GM12878 (cell line): ENCODE measurements around the gene CLEC16A. TPM values are rescaled to one million over a fixed set of nuclear protein-coding genes. Genes with fewer than 3 reads are reported as not detected.

Experiments
- ATAC-seq: fragments of 200-7000 bp; cut with Tn5 transposase; 3 replicates; pipeline ENCODE4 v1.9.1; 2020; ENCODE audit warnings: mild to moderate bottlenecking, moderate library complexity
- BruUV-seq: library from RNA; stranded (reverse); fragments of 400-500 nt; replicated peaks from 2 replicates; lab custom pipeline; 2021; lab: Mats Ljungman, UMichigan
- CTCF ChIA-PET: fragments of 300-600 bp; sonication (Branson Sonifier 250); formaldehyde crosslinking; extraction: SDS; loops from one replicate; lab custom pipeline; 2021; ENCODE audit warnings: inconsistent platforms; lab: Yijun Ruan, JAX
- POLR2A ChIA-PET: fragments of 350-600 bp; formaldehyde crosslinking; extraction: SDS; loops from one replicate; lab custom pipeline; 2021; ENCODE audit warnings: inconsistent platforms; lab: Charles Lee
- RAD21 ChIA-PET: fragments of 300-600 bp; sonication (Branson Sonifier 250); formaldehyde crosslinking; loops from one replicate; lab custom pipeline; 2023; ENCODE audit warnings: antibody characterized with exemption; ENCODE audit not compliant: unreplicated experiment; lab: Charles Lee
- SMC1A ChIA-PET: fragments of 300-600 bp; sonication (Branson Sonifier 250); formaldehyde crosslinking; loops from one replicate; lab custom pipeline; 2023; ENCODE audit not compliant: unreplicated experiment, uncharacterized antibody; lab: Charles Lee
- DNase-seq: peaks from one replicate; pipeline ENCODE4 v3.0.0-alpha.2; 2011; ENCODE audit warnings: low read depth, low spot score
- FAIRE-seq: peaks from 3 replicates; lab custom pipeline; 2011; peaks lifted over from hg19 to GRCh38; lab: Jason Lieb, UNC
- H2AFZ ChIP-seq: 2 replicates; pipeline ENCODE4 v1.6.0; 2011; ENCODE audit warnings: low read depth, low read length, control low read depth; ENCODE audit not compliant: control insufficient read depth
- H3K27ac ChIP-seq: 2 replicates; pipeline ENCODE4 v1.5.1; 2011; ENCODE audit warnings: control low read depth; ENCODE audit not compliant: control insufficient read depth, insufficient read depth
- H3K27me3 ChIP-seq, 2 experiments: replicated peaks in 1 of 2; 2 replicates each; pipeline versions ENCODE4 v1.6.0 to v1.6.1; 2011; ENCODE audit warnings: low read length in 1 of 2; ENCODE audit not compliant: control insufficient read depth in 2 of 2, insufficient read depth in 2 of 2
- H3K36me3 ChIP-seq, 2 experiments: 2 replicates each; pipeline ENCODE4 v1.5.1; 2011; ENCODE audit warnings: low read length in 1 of 2; ENCODE audit not compliant: control insufficient read depth in 2 of 2, insufficient read depth in 2 of 2
- H3K4me1 ChIP-seq: 2 replicates; pipeline ENCODE4 v1.6.1; 2011; ENCODE audit warnings: mild to moderate bottlenecking, low read length, moderate library complexity, mixed read lengths; ENCODE audit not compliant: control insufficient read depth, insufficient read depth
- H3K4me2 ChIP-seq: 2 replicates; pipeline ENCODE4 v1.6.0; 2011; ENCODE audit warnings: control low read depth; ENCODE audit not compliant: control insufficient read depth, insufficient read depth
- H3K4me3 ChIP-seq: fragments of 200-600 bp; sonication (generic); 2 replicates; pipeline ENCODE4 v1.5.1; 2016
- H3K79me2 ChIP-seq: 2 replicates; pipeline ENCODE4 v1.6.0; 2011; ENCODE audit warnings: low read length; ENCODE audit not compliant: control insufficient read depth, insufficient read depth
- H3K9ac ChIP-seq: 2 replicates; pipeline ENCODE4 v1.8.0; 2011; ENCODE audit warnings: low read length, control low read depth, mixed read lengths; ENCODE audit not compliant: control insufficient read depth, insufficient read depth
- H3K9me3 ChIP-seq: replicated peaks from 3 replicates; pipeline ENCODE4 v1.5.1; 2011; ENCODE audit warnings: mild to moderate bottlenecking, low read length; ENCODE audit not compliant: control insufficient read depth, insufficient read depth
- H4K20me1 ChIP-seq: 2 replicates; pipeline ENCODE4 v1.6.0; 2011; ENCODE audit not compliant: control insufficient read depth, insufficient read depth
- CHD4 ChIP-seq: fragments of 200-600 bp; sonication (generic); IDR thresholded peaks from 2 replicates; pipeline ENCODE4 v1.6.1; 2016; ENCODE audit warnings: mild to moderate bottlenecking
- EP300 ChIP-seq, 2 experiments: fragments of 150-350 bp in 1 of 2; IDR thresholded peaks; 2 replicates each; pipeline ENCODE4 v1.6.1; 2011 to 2012; ENCODE audit warnings: low read depth in 2 of 2, low read length in 2 of 2, borderline replicate concordance in 1 of 2, improper control_type of control experiment in 1 of 2, inconsistent platforms in 1 of 2; ENCODE audit not compliant: control insufficient read depth in 1 of 2
- NR2C1 ChIP-seq: fragments of 450-650 bp; IDR thresholded peaks from 2 replicates; pipeline ENCODE4 v1.6.1; 2017; ENCODE audit warnings: antibody characterized with exemption, mild to moderate bottlenecking, moderate library complexity
- POU2F2 ChIP-seq: IDR thresholded peaks from 3 replicates; pipeline ENCODE4 v1.6.1; 2011; ENCODE audit warnings: low read depth, mild to moderate bottlenecking, low read length, borderline replicate concordance
- STAT3 ChIP-seq: IDR thresholded peaks from 2 replicates; pipeline ENCODE4 v1.6.1; 2011; ENCODE audit warnings: low read depth, low read length, improper control_type of control experiment
- WRNIP1 ChIP-seq: IDR thresholded peaks from 2 replicates; pipeline ENCODE4 v1.6.1; 2011; ENCODE audit warnings: low read depth, low read length, improper control_type of control experiment, borderline replicate concordance
- WGBS: methylation state at CpG from one replicate; pipeline ENCODE4 v1.1.6; 2016; ENCODE audit warnings: low lambda C conversion rate; ENCODE audit not compliant: insufficient replicate concordance, insufficient coverage; ENCODE audit errors: missing lambda C conversion rate; 5-methylcytosine and 5-hydroxymethylcytosine counted together
- in situ Hi-C: fragments of 300-500 bp; cut with MboI; formaldehyde crosslinking; loops from 9 replicates; pipeline ENCODE4 v1.14.3; 2018; ENCODE audit warnings: mixed read lengths
- intact Hi-C: fragments of 100-400 bp; cut with micrococcal nuclease; formaldehyde crosslinking; loops from one replicate; pipeline ENCODE4 v1.14.2; 2022; ENCODE audit not compliant: unreplicated experiment
- polyA plus RNA-seq, 11 experiments: library from polyadenylated mRNA; depleted of rRNA in 4 of 11; unstranded in 6 of 11; stranded (reverse) in 5 of 11; fragments of >200 nt; fragmentation: Nextera tagmentation in 4 of 11; fragmentation: Illumina TruSeq in 1 of 11; extraction: Ambion mirVana in 4 of 11; extraction: Trizol in 1 of 11; gene quantifications; 1 replicate in 1 of 11; 2 replicates in 10 of 11; pipeline versions ENCODE4 v1.2.1 to v1.2.3, GENCODE V29; 2011 to 2016; ENCODE audit warnings: inconsistent platforms in 2 of 11, missing spikeins in 2 of 11, low read depth in 1 of 11
- total RNA-seq, 4 experiments: library from RNA; depleted of rRNA in 3 of 4; stranded (reverse); fragments of >200 nt in 3 of 4; fragmentation: Illumina TruSeq in 1 of 4; extraction: Trizol in 1 of 4; gene quantifications; 2 replicates each; pipeline versions ENCODE4 v1.2.1 to v1.2.3, GENCODE V29; 2013 to 2021
- TF ChIP-seq, protein P1 (sequence below): fragments of 450-650 bp; IDR thresholded peaks from 2 replicates; pipeline ENCODE4 v1.6.1; 2017; ENCODE audit warnings: mild to moderate bottlenecking
- TF ChIP-seq, protein P2 (sequence below): fragments of 150-350 bp; IDR thresholded peaks from 2 replicates; pipeline ENCODE4 v1.6.1; 2016; ENCODE audit warnings: low read depth, low read length

The CLEC16A gene
- total and polyA plus RNA-seq, 10 of the 15 experiments (the other 5 are each of a cell fraction or from before 2014, with no cell fraction given): 1.5 to 28.8 (median 19.2) TPM

DNA sequence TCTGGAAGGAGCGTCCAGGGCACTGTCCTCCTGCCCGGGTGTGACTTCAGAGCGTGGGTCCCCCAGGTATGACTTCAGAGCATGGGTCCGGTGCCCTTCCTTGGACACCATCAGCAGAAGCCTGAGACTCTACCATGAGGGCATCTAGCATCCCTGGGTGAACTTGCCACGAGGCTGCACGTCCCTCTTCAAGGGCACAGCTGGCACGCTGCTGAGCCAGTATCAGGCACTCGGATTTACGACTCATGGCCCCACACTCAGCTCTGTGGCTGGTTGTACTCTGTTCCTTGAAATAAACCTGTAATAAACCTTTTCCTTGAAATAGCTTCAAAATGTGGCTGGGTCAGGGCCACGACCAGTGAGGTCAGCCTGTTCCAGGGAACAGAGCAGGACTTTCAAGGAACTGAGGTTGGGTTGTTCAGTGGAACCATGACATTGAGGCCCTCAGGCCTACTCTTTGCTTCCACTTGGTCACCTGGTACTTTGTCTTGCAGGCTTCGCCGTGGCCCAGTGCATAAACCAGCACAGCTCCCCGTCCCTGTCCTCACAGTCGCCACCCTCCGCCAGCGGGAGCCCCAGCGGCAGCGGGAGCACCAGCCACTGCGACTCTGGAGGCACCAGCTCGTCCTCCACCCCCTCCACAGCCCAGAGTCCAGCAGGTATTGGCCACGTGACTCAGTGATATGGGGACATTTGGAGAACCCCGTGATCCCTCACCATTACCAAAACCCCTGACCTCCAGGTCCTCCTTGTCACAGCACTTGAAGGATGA is 221.7 kb downstream of the CLEC16A start:
- CTCF ChIA-PET: interaction anchor here (1.2 to 1.4 kb wide), 2 partner anchors 14 to 184 kb away, joined by 3 to 4 read pairs; no protein-coding TSS in a partner anchor
- Histone ChIP-seq H4K20me1 (no peaks in the 10 kb centered on the region), H3K79me2 (no peaks in the 10 kb centered on the region), H3K4me1 (no peaks in the 10 kb centered on the region; the same call in 1 of the 2 replicates), H3K4me2 (no peak overlapping the region), H3K9me3 (no peaks in the 10 kb centered on the region), H2AFZ (no peak overlapping the region), H3K9ac (no peak overlapping the region), H3K4me3 (no peak overlapping the region), H3K36me3 (peaks cover 0 to 8% of the 10 kb centered on the region in 2 experiments; a peak in 3 of 4 replicates), H3K27ac (no peak overlapping the region), H3K27me3 (no peaks in the 10 kb centered on the region; a peak in 1 of 4 replicates)
- no peak for ATAC-seq
- SMC1A ChIA-PET: interaction anchor here (0.7 to 1.4 kb wide), 3 partner anchors 12 to 71 kb away, joined by 3 read pairs; no protein-coding TSS in a partner anchor
- no peak for DNase-seq
- intact Hi-C loops: no loop called here
- no TSS peak for BruUV-seq
- in situ Hi-C loops: no loop called here
- POLR2A ChIA-PET: interaction anchor here (1.1 kb wide), 1 partner anchor 14 kb away, joined by 3 read pairs; no protein-coding TSS in a partner anchor
- RAD21 ChIA-PET: interaction anchor here (1.1 kb wide), 1 partner anchor 90 kb away, joined by 3 read pairs; the partner anchor contains the start of gene SOCS1
- no peak for FAIRE-seq
- 90% methylated on average over 22 of the region's 22 CpGs for WGBS
- TF ChIP-seq WRNIP1: no peak
- no peak for TF ChIP-seq NR2C1
- TF ChIP-seq CHD4: no peak
- TF ChIP-seq STAT3: no peak
- TF ChIP-seq, protein P1, sequence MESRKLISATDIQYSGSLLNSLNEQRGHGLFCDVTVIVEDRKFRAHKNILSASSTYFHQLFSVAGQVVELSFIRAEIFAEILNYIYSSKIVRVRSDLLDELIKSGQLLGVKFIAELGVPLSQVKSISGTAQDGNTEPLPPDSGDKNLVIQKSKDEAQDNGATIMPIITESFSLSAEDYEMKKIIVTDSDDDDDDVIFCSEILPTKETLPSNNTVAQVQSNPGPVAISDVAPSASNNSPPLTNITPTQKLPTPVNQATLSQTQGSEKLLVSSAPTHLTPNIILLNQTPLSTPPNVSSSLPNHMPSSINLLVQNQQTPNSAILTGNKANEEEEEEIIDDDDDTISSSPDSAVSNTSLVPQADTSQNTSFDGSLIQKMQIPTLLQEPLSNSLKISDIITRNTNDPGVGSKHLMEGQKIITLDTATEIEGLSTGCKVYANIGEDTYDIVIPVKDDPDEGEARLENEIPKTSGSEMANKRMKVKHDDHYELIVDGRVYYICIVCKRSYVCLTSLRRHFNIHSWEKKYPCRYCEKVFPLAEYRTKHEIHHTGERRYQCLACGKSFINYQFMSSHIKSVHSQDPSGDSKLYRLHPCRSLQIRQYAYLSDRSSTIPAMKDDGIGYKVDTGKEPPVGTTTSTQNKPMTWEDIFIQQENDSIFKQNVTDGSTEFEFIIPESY: no peak
- TF ChIP-seq POU2F2: no peak
- TF ChIP-seq, protein P2, sequence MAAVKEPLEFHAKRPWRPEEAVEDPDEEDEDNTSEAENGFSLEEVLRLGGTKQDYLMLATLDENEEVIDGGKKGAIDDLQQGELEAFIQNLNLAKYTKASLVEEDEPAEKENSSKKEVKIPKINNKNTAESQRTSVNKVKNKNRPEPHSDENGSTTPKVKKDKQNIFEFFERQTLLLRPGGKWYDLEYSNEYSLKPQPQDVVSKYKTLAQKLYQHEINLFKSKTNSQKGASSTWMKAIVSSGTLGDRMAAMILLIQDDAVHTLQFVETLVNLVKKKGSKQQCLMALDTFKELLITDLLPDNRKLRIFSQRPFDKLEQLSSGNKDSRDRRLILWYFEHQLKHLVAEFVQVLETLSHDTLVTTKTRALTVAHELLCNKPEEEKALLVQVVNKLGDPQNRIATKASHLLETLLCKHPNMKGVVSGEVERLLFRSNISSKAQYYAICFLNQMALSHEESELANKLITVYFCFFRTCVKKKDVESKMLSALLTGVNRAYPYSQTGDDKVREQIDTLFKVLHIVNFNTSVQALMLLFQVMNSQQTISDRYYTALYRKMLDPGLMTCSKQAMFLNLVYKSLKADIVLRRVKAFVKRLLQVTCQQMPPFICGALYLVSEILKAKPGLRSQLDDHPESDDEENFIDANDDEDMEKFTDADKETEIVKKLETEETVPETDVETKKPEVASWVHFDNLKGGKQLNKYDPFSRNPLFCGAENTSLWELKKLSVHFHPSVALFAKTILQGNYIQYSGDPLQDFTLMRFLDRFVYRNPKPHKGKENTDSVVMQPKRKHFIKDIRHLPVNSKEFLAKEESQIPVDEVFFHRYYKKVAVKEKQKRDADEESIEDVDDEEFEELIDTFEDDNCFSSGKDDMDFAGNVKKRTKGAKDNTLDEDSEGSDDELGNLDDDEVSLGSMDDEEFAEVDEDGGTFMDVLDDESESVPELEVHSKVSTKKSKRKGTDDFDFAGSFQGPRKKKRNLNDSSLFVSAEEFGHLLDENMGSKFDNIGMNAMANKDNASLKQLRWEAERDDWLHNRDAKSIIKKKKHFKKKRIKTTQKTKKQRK: no peak
- no peak for TF ChIP-seq EP300 (IDR thresholded peaks at IDR 0.05; ENCODE audit: borderline replicate concordance in 1 of 2, control insufficient read depth in 1 of 2, low read depth in 2 of 2, low read length in 2 of 2)
